Activated CD4-positive, alpha-beta T cell treated with anti-CD3 and anti-CD28 coated beads, Interleukin-10, Interleukin-2, amounts not matched to agents 100 ng/mL and 50 ng/mL, durations not matched to agents 16 hours and 8 hours (primary cell): ENCODE measurements around the gene SRGN.

Experiments
- DNase-seq: peaks from one replicate; pipeline ENCODE4 v3.0.0-alpha.2; 2020

The SRGN gene

DNA sequence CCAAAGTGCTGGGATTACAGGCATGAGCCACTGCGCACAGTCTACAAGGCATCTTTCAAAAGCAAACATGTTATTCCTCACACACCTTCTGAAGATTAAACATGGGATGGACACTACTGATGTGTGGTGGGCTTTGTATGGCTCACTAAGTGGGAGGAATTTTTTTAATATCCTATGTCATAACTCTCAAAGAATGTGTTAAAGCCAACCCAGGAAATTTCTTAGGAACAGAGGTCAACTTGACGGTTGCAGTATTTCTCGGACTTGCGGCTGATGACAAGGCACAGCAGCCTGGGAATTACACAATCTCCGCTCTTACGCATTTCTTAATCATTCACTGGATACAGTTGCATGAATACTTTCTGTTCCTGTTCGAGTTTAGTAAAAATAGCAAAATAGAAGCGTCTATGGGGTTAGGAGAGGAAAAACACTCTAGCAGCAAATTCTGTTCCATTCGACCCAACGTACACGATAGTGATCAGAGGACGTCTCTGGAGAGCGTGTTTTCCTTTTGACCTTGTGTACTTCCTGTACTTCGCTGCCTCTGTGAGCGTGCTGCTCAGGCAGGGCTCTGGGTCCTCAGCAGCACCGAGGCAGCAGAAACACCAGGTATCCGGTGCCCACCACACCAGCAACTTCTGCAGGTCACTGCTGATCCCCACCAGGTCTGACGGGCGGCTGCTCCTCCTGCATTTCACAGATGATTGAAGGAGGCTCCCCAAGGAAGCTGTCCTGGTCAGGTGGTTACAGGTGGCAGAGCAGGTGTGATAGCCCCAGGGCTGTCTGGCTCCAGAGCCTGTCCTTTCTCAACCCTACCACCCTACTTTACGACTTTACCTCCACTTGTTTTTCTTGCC, 26.4 kb upstream of the SRGN start:
- peak; percentile 53 for DNase-seq

DNA sequence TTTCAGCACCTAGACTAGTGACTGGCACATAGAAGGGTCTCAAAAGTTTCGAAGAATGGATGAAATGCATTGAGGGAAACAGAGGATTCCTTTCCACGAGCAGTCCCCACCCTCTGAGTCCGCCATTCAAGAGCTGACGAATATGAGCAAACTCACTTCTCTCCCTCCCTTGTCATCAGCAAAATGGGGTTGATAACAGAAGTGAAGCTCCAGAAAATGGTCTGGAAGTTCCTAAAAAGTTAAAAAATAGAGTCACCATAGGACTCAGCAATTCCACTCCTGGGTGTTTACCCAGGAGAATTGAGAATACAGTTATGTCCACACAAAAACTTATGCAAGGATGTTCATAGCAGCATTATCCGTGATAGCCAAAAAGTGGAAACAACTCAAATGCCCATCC, 25.0 kb upstream of the SRGN start:
- DNase-seq, result no peak

- no peak for DNase-seq
Measured at GRCh38 chr10:69064762-69065328, 23.1 kb upstream of the SRGN start.

DNA sequence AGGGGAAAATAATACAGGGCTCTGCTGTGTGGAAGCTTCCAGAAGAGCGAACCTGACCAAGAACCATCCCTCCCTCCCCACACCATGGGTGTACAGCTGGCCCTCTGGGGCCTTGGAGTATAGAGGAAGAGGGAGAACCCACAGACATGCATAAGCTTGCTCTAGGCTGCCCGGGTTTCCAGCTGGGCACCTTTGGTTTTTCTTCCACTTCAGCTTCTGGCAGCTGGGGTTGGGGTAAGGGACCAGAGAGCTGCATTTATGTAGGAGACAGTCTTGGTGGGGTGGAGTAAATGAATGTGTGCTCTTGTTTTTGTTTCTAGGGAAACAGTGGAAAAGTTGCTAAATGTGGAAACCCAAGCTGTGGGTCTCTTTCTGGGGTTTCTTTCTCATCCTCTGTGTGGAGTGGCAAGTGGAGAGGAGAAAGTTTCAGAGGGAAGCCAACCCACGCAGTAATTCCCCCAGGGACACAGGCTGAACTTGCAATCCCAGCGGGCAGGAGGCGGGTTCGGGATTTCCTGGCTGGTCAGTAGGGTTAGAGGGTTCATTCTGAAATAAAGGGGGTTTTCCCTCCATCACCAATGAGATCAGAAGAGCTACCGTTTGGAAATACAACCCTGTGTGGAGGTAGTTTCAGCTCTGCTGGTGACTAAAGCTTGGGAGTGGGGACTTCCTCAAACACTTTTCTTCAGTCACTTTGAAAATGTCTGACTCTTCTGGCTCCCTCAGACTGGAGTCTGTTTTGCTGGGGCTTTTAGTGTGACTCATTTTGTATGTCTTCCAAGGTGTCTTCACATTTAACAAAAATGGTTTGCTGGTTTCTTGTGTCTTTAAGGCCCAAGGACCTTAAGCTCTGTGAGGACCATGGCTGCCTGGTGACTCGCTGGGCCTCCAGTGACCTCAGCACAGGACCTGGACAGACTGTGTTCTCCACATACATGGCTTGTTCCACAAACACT, 22.2 kb upstream of the SRGN start:
- peak; percentile 81 for DNase-seq

- no peak for DNase-seq
Measured at GRCh38 chr10:69067189-69067588, 20.7 kb upstream of the SRGN start.

DNA sequence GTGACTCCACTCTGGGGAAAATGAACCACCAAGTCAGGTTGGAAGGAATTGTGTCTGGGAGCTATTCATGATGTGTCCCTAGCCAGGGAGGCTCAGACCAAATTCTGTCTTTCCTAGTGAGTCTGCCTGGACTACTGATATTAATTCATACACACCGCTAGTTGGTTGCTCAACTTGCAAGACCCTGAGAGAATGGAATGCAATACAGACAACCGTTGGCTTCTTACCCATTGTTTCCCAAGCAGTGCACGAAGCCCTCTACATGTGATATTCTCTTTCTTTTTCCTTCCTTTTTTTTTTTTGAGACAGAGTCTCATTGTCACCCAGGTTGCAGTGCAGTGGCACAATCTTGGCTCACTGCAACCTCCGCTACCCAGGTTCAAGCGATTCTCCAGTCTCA, 19.4 kb upstream of the SRGN start:
- DNase-seq, result no peak

- no peak for DNase-seq
Measured at GRCh38 chr10:69069090-69070042, 18.5 kb upstream of the SRGN start.

DNA sequence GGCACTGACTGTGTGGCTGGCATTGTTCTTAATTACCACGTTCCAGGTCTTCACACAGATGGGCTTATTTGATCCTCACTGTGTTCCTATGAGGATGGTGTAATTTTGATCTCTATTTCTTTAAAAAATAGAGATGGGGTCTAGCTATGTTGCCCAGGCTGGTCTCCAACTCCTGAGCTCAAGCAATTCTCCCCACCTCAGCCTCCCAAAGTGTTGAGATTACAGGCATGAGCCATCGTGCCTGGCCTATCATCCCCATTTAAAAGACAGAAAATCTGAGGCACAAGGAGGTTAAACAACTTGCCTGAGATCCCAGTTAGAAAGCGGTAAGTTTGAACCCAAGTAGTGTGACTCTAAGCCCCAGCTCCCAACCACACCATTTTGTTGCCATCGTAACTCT, 17.0 kb upstream of the SRGN start:
- DNase-seq, result no peak

DNA sequence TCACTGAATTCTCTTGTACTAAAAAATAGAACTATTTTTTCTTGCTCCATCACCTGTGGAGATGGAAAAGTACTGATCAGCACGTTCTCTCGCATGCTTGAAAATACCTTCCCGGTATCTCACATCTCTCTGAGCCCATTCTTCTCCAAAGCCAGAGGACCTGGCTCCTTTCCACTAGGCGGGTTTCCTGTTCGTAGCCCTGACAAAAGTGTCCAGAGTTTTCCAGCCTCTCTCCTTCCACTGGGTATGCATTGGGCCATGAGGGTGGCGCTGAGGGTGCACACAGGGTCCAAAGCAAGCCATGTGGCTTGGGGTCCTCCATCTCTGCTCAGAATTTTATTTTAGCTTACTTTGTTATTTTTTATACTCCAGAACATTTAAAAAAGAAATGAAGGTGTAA, 16.3 kb upstream of the SRGN start:
- no peak for DNase-seq

GRCh38 chr10:69073026-69073425, 14.9 kb upstream of the SRGN start:
- DNase-seq, result no peak

- no peak for DNase-seq
Measured at GRCh38 chr10:69073736-69074364, 14.1 kb upstream of the SRGN start.

DNA sequence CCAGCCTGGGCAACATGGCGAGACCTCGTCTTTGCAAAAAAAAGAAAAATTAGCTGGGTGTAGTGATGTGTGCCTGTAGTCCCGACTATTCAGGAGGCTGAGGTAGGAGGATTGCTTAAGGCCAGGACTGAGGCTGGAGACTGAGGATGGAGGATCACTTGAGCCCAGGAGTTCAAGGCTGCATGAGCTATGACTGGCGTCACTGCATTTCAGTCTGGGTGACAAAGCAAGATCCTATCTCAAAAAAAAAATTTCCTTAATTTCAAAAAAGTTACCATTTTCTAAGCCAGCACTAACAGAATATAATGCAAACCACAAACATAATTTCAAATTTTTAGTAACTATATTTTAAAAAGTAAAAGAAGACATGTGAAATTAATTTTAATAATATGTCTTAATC, 13.4 kb upstream of the SRGN start:
- DNase-seq, result no peak

GRCh38 chr10:69075431-69075830, 12.5 kb upstream of the SRGN start:
- no peak for DNase-seq

GRCh38 chr10:69078311-69078710, 9.6 kb upstream of the SRGN start:
- no peak for DNase-seq

- DNase-seq, result no peak
Measured at GRCh38 chr10:69080226-69080625, 7.7 kb upstream of the SRGN start.

DNA sequence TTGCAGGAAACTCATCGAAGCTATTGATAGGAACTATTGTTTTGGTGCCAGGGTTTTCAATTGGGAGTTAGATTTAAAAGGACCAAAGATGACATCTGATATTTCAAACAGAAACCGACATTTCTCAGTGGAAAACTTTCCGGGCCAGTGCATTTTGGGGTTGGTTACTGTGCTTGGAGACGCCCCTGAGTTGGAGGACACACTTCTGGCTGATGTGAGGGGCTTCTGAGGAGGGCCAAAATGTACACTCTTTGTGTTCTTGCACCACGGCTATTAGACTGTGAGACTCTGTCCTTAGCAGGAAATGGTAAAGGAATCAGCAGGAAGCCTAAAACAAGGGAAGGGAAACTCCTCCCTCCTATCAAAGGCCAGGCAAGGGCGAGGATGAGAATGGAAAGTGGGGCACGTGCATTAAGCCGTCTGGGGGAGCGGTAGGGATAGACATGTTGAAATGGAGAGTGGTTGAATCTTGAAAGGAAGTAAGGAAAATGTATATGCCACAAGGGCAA, 1.8 kb upstream of the SRGN start:
- no peak for DNase-seq

DNA sequence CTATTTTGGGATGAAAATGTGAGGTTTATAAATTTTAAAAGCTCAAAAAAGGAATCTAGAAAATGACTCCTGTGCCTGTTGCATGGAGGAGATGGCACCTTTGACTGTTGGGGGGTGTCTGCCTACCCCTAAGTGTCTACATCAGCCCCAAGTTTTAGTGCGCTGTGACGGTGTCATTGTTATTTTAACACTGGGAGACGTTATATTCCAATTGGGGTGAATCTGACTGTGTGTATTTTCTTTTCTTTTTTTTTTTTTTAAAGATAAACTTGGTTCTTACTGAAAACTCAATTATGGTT, 517 bp downstream of the SRGN start:
- DNase-seq, result no peak

- peak; percentile 92 for DNase-seq
Measured at GRCh38 chr10:69088801-69089501, 1.0 kb downstream of the SRGN start.

DNA sequence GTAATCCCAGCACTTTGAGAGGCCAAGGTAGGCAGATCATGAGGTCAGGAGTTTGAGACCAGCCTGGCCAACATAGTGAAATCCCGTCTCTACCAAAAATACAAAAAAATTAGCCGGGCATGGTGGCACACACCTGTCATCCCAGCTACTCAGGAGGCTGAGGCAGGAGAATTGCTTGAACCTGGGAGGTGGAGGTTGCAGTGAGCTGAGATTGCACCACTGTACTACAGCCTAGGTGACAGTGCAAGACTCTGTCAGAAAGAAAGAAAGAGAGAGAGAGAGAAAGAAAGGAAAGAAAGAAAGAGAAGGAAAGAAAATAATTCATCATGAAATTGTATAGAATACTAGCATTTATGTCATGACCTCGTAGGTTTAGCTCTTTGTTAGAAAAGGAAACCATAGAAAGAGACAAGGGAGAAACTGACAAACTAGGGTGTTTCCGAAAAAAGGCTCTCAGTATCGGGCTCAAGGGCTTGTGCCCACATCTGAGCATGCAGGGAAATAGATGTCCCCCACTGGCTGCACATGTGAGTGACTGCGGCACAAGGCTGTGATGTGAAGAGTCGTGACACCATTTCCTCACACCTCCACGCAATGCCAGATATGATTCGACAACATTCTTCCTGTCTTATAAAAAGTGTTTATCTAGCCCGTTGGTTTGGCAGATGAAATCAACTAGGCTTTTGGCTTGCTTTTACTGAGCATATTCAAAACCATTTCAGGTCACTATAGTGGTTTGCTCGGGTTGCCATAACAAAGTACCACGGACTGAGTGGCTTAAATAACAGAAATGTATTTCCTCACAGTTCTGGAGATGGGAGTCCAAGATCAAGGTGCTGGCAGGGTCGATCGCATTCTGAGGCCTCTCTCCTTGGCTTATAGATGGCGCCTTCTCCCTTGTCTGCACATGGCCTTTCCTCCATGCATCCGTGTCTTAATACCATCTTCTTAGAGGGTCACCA, 2.0 kb downstream of the SRGN start:
- DNase-seq, result peak; percentile 94

GRCh38 chr10:69090685-69091084, 2.8 kb downstream of the SRGN start:
- no peak for DNase-seq
